Measurements from ENCODE around the gene TMEM60. TPM values are rescaled to one million over a fixed set of nuclear protein-coding genes. Genes with fewer than 3 reads are reported as not detected.

The TMEM60 gene
- total RNA-seq, result 21.2 and 22.4 TPM in 2 replicates

DNA sequence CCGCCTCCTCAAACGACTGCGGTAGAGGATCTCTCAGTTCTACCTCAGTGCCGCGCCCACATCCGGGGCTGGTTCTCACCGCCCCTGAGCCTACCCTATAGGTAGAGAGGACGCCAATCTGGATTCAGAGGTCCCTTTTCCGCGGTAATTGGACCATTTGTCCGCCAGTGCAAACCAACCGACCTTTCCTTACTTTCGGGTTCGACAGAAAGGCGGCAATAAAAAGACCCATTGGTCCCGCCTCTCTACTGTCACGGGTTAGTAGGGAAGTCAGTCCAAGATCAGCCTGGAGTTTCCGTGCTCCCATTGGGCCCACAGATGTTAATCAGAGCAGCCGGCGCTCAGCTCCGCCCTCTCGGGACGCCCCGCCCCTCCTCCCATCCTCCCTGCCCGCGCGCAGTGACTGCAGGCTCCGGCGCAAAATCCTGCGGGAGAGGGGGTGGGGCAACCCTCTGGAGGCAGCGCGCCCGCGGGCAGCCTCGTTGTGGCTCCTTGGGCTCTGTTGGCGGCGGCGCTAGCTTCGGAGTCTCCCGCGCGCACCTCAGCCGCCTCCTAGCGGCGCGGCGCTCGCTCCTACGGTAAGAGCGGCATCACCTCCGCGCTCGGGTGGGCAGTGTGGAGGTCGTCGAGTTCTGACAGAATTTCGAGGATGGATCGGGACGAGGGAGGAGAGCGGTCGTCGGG lies at the start of gene TMEM60, which contains the start of gene PHTF2:
Gene TMEM60, minus strand, starts transcription at position 41 of the 684 bp plus-strand sequence. CDS start 4,061 bp downstream, outside the sequence.
Gene PHTF2, plus strand, starts transcription at position 380 of the 684 bp plus-strand sequence.

Other genes with a start within 250 kb of the TMEM60 start
- gene RSBN1L, start 102.0 kb downstream of the TMEM60 start, total RNA-seq, result 8.6 and 10.9 TPM in 2 replicates
- gene PHTF2, start 339 bp upstream of the TMEM60 start, total RNA-seq, result 17.8 and 19.6 TPM in 2 replicates

Data from bronchus fibroblast of lung (primary cell).